Activated naive CD4-positive, alpha-beta T cell treated with Interleukin-2 at 50 U/mL for 16 hours (primary cell): ENCODE data around the gene AJM1.
"Not testable (repeated sequence)": the region's sequence is repeated elsewhere in the genome, so short reads cannot be mapped to it uniquely, and the experiment has no call there.

Experiments
- DNase-seq: peaks from one replicate; pipeline ENCODE4 v3.0.0-alpha.2; 2020

The AJM1 gene

GRCh38 chr9:136856541-136857141, 14.4 kb downstream of the AJM1 start:
- no peak for DNase-seq

- DNase-seq: no peak
Observed at GRCh38 chr9:136857166-136857565, 14.9 kb downstream of the AJM1 start.

- no peak for DNase-seq
Observed at GRCh38 chr9:136857581-136858412, 15.5 kb downstream of the AJM1 start.

GRCh38 chr9:136858452-136858843, 16.2 kb downstream of the AJM1 start:
- DNase-seq: no peak

- no peak for DNase-seq
Observed at GRCh38 chr9:136858844-136859757, 16.8 kb downstream of the AJM1 start.

- DNase-seq: no peak
Observed at GRCh38 chr9:136860529-136860928, 18.3 kb downstream of the AJM1 start.

GRCh38 chr9:136860933-136861873, 18.9 kb downstream of the AJM1 start:
- DNase-seq: no peak

GRCh38 chr9:136861874-136862457, 19.7 kb downstream of the AJM1 start:
- DNase-seq: no peak

- DNase-seq: no peak
Observed at GRCh38 chr9:136862849-136863622, 20.8 kb downstream of the AJM1 start.

GRCh38 chr9:136863623-136864273, 21.5 kb downstream of the AJM1 start:
- no peak for DNase-seq

GRCh38 chr9:136865041-136865767, 22.9 kb downstream of the AJM1 start:
- no peak for DNase-seq

- no peak for DNase-seq
Observed at GRCh38 chr9:136865768-136866103, 23.5 kb downstream of the AJM1 start.

- not testable (repeated sequence) for DNase-seq
Observed at GRCh38 chr9:136866898-136867421, 24.7 kb downstream of the AJM1 start.

GRCh38 chr9:136867480-136867879, 25.2 kb downstream of the AJM1 start:
- no peak for DNase-seq

- DNase-seq: no peak
Observed at GRCh38 chr9:136867917-136868316, 25.6 kb downstream of the AJM1 start.

GRCh38 chr9:136868644-136869043, 26.4 kb downstream of the AJM1 start:
- DNase-seq: no peak

GRCh38 chr9:136869611-136870010, 27.3 kb downstream of the AJM1 start:
- not testable (repeated sequence) for DNase-seq

- no peak for DNase-seq
Observed at GRCh38 chr9:136875155-136875554, 32.9 kb downstream of the AJM1 start.

- no peak for DNase-seq
Observed at GRCh38 chr9:136876476-136876875, 34.2 kb downstream of the AJM1 start.

GRCh38 chr9:136880651-136881050, 38.4 kb downstream of the AJM1 start:
- DNase-seq: no peak
